Endothelial cell of umbilical vein (primary cell): ENCODE results near the gene GGACT. TPM values are rescaled to one million over a fixed set of nuclear protein-coding genes. Genes with fewer than 3 reads are reported as not detected.

Experiments
- BruUV-seq: library from RNA; stranded (reverse); fragments of 400-500 nt; replicated peaks from 2 replicates; lab custom pipeline; 2021; lab: Mats Ljungman, UMichigan
- CTCF ChIA-PET: fragments of 300-600, 350-600 bp; sonication (Branson Sonifier 250); formaldehyde crosslinking; loops from one replicate; lab custom pipeline; 2021; ENCODE audit warnings: antibody characterized with exemption, inconsistent platforms; lab: Charles Lee
- POLR2A ChIA-PET: fragments of 300-600, 350-600 bp; sonication (Branson Sonifier 250); formaldehyde crosslinking; loops from one replicate; lab custom pipeline; 2021; ENCODE audit warnings: antibody characterized with exemption, inconsistent platforms; lab: Charles Lee
- DNase-seq: peaks from one replicate; pipeline ENCODE4 v3.0.0-alpha.2; 2011; ENCODE audit warnings: low read depth, low spot score
- FAIRE-seq: peaks from 2 replicates; lab custom pipeline; 2011; peaks lifted over from hg19 to GRCh38; lab: Jason Lieb, UNC
- H2AFZ ChIP-seq: 2 replicates; pipeline ENCODE4 v1.6.0; 2012; ENCODE audit warnings: low read depth, low read length, control low read depth, inconsistent platforms
- H3K27ac ChIP-seq: 2 replicates; pipeline ENCODE4 v1.5.1; 2011; ENCODE audit warnings: low read depth, mild to moderate bottlenecking, control low read depth, low read length, moderate library complexity; ENCODE audit not compliant: insufficient read depth
- H3K27me3 ChIP-seq, 2 experiments: 2 replicates each; pipeline versions ENCODE4 v1.6.0 to v1.6.1; 2011; ENCODE audit warnings: low read length in 2 of 2, mixed read lengths in 1 of 2; ENCODE audit not compliant: control insufficient read depth in 2 of 2, insufficient read depth in 2 of 2
- H3K36me3 ChIP-seq, 2 experiments: 2 replicates in 1 of 2; 3 replicates in 1 of 2; pipeline ENCODE4 v1.5.1; 2011; ENCODE audit warnings: low read length in 2 of 2, mild to moderate bottlenecking in 1 of 2, moderate library complexity in 1 of 2; ENCODE audit not compliant: control insufficient read depth in 2 of 2, insufficient read depth in 2 of 2; ENCODE audit errors: extremely low read depth in 1 of 2
- H3K4me1 ChIP-seq: 3 replicates; pipeline ENCODE4 v1.5.1; 2011; ENCODE audit warnings: mild to moderate bottlenecking, low read length; ENCODE audit not compliant: control insufficient read depth, insufficient read depth; ENCODE audit errors: extremely low read depth
- H3K4me2 ChIP-seq: 2 replicates; pipeline ENCODE4 v1.6.1; 2011; ENCODE audit warnings: low read length, control low read depth, mixed read lengths; ENCODE audit not compliant: insufficient read depth
- H3K4me3 ChIP-seq, 3 experiments: fragments of 200-600 bp in 1 of 3; sonication (generic), shearing (Covaris generic) in 1 of 3; replicated peaks in 1 of 3; 2 replicates each; pipeline ENCODE4 v1.5.1; 2011 to 2016; ENCODE audit warnings: control low read depth in 3 of 3, low read length in 3 of 3, mild to moderate bottlenecking in 2 of 3, inconsistent platforms in 1 of 3, low read depth in 1 of 3, moderate library complexity in 1 of 3; ENCODE audit not compliant: insufficient read depth in 1 of 3
- H3K79me2 ChIP-seq: 2 replicates; pipeline ENCODE4 v1.6.0; 2012; ENCODE audit warnings: low read length, inconsistent platforms; ENCODE audit not compliant: control insufficient read depth, insufficient read depth
- H3K9ac ChIP-seq: replicated peaks from 2 replicates; pipeline ENCODE3; 2011; ENCODE audit warnings: low read length, control low read depth; ENCODE audit not compliant: insufficient read depth; ENCODE audit errors: extremely low read depth
- H3K9me1 ChIP-seq: replicated peaks from 3 replicates; pipeline ENCODE4 v1.6.0; 2011; ENCODE audit warnings: mild to moderate bottlenecking, low read length; ENCODE audit not compliant: control insufficient read depth, insufficient read depth; ENCODE audit errors: extremely low read depth
- H3K9me3 ChIP-seq: replicated peaks from 2 replicates; pipeline ENCODE4 v1.5.1; 2012; ENCODE audit warnings: low read length, inconsistent platforms; ENCODE audit not compliant: control insufficient read depth, insufficient read depth
- H4K20me1 ChIP-seq: replicated peaks from 2 replicates; pipeline ENCODE3; 2011; ENCODE audit warnings: mild to moderate bottlenecking, low read length; ENCODE audit not compliant: control insufficient read depth, insufficient read depth; ENCODE audit errors: extremely low read depth
- EZH2 ChIP-seq: IDR thresholded peaks from 2 replicates; pipeline ENCODE4 v1.6.1; 2012; ENCODE audit warnings: borderline replicate concordance, low read depth, mild to moderate bottlenecking, moderate library complexity, low read length, inconsistent platforms; ENCODE audit not compliant: severe bottlenecking
- FOS ChIP-seq: IDR thresholded peaks from 2 replicates; pipeline ENCODE4 v1.6.1; 2011; ENCODE audit warnings: mild to moderate bottlenecking, low read length, moderate library complexity, borderline replicate concordance; ENCODE audit not compliant: insufficient read depth
- GATA2 ChIP-seq: IDR thresholded peaks from 2 replicates; pipeline ENCODE4 v1.7.0; 2011; ENCODE audit warnings: low read depth, mild to moderate bottlenecking, moderate library complexity, mixed read lengths, low read length; ENCODE audit not compliant: insufficient read length, insufficient read depth
- JUN ChIP-seq: IDR thresholded peaks from 2 replicates; pipeline ENCODE4 v1.6.1; 2011; ENCODE audit warnings: borderline replicate concordance, low read depth; ENCODE audit not compliant: insufficient read length, insufficient read depth
- MAX ChIP-seq: IDR thresholded peaks from 2 replicates; pipeline ENCODE4 v1.6.1; 2011; ENCODE audit not compliant: insufficient read depth, insufficient read length
- MYC ChIP-seq: IDR thresholded peaks from one replicate; pipeline ENCODE4 v1.6.1; 2011; ENCODE audit warnings: mild to moderate bottlenecking, low read depth, low read length
- POLR2A ChIP-seq: IDR thresholded peaks from 2 replicates; pipeline ENCODE4 v1.6.1; 2012; ENCODE audit warnings: low read depth, mild to moderate bottlenecking, control low read depth, low read length
- POLR2AphosphoS5 ChIP-seq: IDR thresholded peaks from 2 replicates; pipeline ENCODE4 v1.6.1; 2012; ENCODE audit warnings: low read depth, mild to moderate bottlenecking, control low read depth, low read length, moderate library complexity; ENCODE audit not compliant: insufficient read depth
- dilution Hi-C: fragments of 300-500 bp; cut with MboI; formaldehyde crosslinking; loops from one replicate; pipeline ENCODE4 v1.15.0; 2019; ENCODE audit warnings: low sequenced_read_pairs; ENCODE audit not compliant: extremely low pct_ligation_motif_present
- intact Hi-C: fragments of 100-400 bp; cut with micrococcal nuclease; formaldehyde crosslinking; loops from one replicate; pipeline ENCODE4 v1.10.0; 2022
- polyA plus RNA-seq, 4 experiments: library from polyadenylated mRNA; depleted of rRNA in 3 of 4; stranded (reverse) in 3 of 4; unstranded in 1 of 4; fragments of >200 nt; gene quantifications; 2 replicates each; pipeline versions ENCODE4 v1.2.1 to v1.2.3, GENCODE V29; 2011 to 2012; ENCODE audit warnings: missing spikeins in 1 of 4
- total RNA-seq: library from RNA; stranded (reverse); gene quantifications from 2 replicates; pipeline ENCODE4 v1.2.3, GENCODE V29; 2021
- TF ChIP-seq, protein P1 (sequence below), 2 donors: IDR thresholded peaks; 1 replicate in 1 of 2; 2 replicates in 1 of 2; pipeline ENCODE4 v1.5.1; 2011; ENCODE audit warnings: low read length in 2 of 2, mild to moderate bottlenecking in 2 of 2, moderate library complexity in 2 of 2, control low read depth in 1 of 2, inconsistent platforms in 1 of 2, low read depth in 1 of 2; ENCODE audit not compliant: insufficient read depth in 1 of 2; ENCODE audit errors: extremely low read depth in 1 of 2

GGACT gene
- total and polyA plus RNA-seq, 2 donors (not counting 3 experiments of a cell fraction or from before 2014, with no cell fraction given): 2.5 to 6.5 TPM

GRCh38 chr13:100517728-100518127 is 70.9 kb downstream of the GGACT start:
- TF ChIP-seq FOS (no peak), GATA2 (no peak), EZH2 (no peak), MYC (no peak), MAX (no peak)
- no peaks in the 10 kb centered on the region for H3K9me1 ChIP-seq
- no peaks in the 10 kb centered on the region for H3K79me2 ChIP-seq
- H3K36me3 ChIP-seq: no peaks in the 10 kb centered on the region
- no peaks in the 10 kb centered on the region for H3K4me1 ChIP-seq
- no peak overlapping the region for H3K4me2 ChIP-seq
- H4K20me1 ChIP-seq: no peaks in the 10 kb centered on the region
- H3K27me3 ChIP-seq: no peaks in the 10 kb centered on the region
- CTCF ChIA-PET: interaction anchor here (1.3 to 7.8 kb wide), 2 partner anchors 14 to 285 kb away, joined by 3 to 120 read pairs; no protein-coding TSS in a partner anchor
- H3K27ac ChIP-seq: no peak overlapping the region
- no peak for DNase-seq
- H2AFZ ChIP-seq: no peak overlapping the region
- no peaks in the 10 kb centered on the region for H3K9me3 ChIP-seq
- BruUV-seq: no TSS peak
- no peak for FAIRE-seq
- POLR2A ChIA-PET: no interaction called here
- H3K4me3 ChIP-seq: no peak overlapping the region
- dilution Hi-C loops (no loop called here), intact Hi-C loops (loop anchor here (5.0 to 10.0 kb wide), 2 partner anchors 75 to 473 kb away; no protein-coding TSS in a partner anchor)
- H3K9ac ChIP-seq: no peak overlapping the region

GRCh38 chr13:100517135-100517534 is 71.5 kb downstream of the GGACT start:
- Histone ChIP-seq H3K27ac (no peak overlapping the region), H3K27me3 (no peaks in the 10 kb centered on the region), H3K36me3 (no peaks in the 10 kb centered on the region), H3K79me2 (no peaks in the 10 kb centered on the region), H3K4me2 (no peak overlapping the region), H2AFZ (no peak overlapping the region), H4K20me1 (no peaks in the 10 kb centered on the region), H3K9me3 (no peaks in the 10 kb centered on the region), H3K4me3 (no peak overlapping the region), H3K9ac (no peak overlapping the region), H3K4me1 (no peaks in the 10 kb centered on the region), H3K9me1 (no peaks in the 10 kb centered on the region)
- dilution Hi-C loops (no loop called here), intact Hi-C loops (loop anchor here (5.0 to 10.0 kb wide), 2 partner anchors 75 to 472 kb away; no protein-coding TSS in a partner anchor)
- no TSS peak for BruUV-seq
- TF ChIP-seq MAX (no peak), POLR2AphosphoS5 (no peak), JUN (no peak), FOS (no peak), EZH2 (no peak), GATA2 (no peak), MYC (no peak), POLR2A (no peak)
- TF ChIP-seq, protein P1, sequence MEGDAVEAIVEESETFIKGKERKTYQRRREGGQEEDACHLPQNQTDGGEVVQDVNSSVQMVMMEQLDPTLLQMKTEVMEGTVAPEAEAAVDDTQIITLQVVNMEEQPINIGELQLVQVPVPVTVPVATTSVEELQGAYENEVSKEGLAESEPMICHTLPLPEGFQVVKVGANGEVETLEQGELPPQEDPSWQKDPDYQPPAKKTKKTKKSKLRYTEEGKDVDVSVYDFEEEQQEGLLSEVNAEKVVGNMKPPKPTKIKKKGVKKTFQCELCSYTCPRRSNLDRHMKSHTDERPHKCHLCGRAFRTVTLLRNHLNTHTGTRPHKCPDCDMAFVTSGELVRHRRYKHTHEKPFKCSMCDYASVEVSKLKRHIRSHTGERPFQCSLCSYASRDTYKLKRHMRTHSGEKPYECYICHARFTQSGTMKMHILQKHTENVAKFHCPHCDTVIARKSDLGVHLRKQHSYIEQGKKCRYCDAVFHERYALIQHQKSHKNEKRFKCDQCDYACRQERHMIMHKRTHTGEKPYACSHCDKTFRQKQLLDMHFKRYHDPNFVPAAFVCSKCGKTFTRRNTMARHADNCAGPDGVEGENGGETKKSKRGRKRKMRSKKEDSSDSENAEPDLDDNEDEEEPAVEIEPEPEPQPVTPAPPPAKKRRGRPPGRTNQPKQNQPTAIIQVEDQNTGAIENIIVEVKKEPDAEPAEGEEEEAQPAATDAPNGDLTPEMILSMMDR (IDR thresholded peaks at IDR 0.05; ENCODE audit: extremely low read depth in 1 of 2, insufficient read depth in 1 of 2, low read depth in 1 of 2, low read length in 2 of 2): no peak
- CTCF ChIA-PET: interaction anchor here (1.3 to 7.8 kb wide), 2 partner anchors 14 to 284 kb away, joined by 3 to 120 read pairs; no protein-coding TSS in a partner anchor
- POLR2A ChIA-PET: no interaction called here
- no peak for FAIRE-seq
- DNase-seq: peak; percentile 55
